ENCODE data around the gene ROBO3.

The ROBO3 gene

DNA sequence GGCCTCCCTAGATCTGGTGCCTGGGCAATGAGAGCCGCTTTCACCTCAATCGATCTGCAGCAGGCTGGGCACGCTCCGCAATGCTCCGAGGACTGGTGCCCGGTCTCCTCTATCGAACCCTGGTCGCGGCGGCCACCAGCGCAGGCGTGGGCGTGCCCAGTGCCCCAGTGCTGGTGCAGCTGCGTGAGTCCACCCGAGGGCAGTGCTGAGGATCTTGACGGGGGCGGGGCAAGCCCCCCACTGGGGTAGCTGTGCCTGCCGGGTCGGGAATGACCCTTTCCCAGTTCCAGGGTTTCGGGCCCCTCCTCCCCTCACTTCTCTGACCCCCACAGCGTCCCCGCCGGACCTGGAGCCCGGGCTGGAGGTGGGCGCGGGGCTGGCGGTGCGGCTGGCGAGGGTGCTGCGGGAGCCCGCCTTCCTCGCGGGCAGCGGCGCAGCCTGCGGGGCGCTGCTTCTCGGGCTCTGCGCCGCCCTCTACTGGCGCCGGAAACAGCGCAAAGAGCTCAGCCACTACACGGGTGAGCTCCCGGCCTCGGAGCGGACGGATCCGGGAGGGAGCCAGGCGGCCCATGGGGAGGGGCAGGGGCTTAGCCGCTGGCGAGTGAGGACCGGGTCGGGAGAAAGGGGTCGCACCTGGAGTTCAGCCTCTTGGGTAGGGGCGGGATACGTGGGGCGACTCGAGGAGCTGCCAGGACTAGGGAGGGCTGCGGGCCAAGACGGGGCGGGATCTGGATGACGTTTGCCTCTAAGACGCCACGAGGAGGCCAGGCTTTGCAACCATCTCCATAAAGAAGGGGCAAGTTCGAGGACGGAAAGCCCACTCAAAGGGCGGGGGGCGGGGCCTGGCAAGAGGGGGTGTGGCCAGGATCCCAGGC is 10.9 kb downstream of the ROBO3 start:
- peak; percentile 77 for DNase-seq (ENCODE audit: low read depth)

DNA sequence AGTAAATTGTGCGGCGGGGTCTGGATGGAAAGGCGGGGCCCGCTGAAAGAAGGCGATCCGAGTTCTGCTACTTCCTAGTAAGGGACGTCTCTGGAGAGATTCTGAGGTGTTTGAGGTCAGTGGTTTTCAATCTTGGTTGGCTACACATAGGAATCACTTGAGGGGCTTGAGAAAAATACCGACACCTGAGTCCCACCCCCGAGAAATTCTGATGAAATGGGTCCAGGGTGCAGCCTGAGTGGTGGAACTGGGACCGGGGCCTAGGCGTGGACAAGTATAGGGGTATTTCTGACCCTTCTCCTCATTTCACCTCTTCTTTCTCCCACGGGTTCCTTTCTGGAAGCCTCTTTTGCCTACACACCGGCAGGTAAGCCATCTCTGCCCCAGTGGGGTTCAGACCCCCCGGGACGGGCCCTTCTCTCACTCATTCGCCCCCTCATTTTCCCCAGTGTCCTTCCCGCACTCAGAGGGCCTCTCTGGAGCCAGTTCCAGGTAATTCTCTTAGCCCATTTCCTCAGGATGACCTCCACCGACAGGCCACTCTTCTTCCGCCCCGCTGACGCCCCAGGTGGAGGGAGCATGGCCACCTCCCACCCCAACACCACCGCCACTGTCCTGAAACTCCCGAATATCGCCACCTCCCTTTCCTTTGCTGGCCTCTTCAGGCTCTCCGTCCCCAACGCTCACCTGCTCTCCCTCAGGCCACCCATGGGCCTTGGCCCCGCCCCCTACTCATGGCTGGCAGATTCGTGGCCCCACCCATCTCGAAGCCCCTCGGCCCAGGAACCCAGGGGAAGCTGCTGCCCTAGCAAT is 11.8 kb downstream of the ROBO3 start:
- no peak for DNase-seq (ENCODE audit: low read depth)

DNA sequence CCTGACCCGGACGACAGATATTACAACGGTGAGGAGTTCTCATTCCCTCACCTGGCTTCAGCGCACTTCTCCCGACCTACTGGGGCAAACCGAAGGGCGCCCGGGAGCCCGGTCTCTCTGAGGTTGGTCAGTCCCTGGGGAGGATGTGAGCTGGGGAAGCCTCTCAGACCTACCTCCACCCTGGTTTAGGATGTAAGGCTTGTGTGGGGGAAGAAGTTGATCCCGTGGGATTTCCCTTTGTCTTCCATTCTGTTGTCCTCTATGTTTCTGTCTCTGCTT is 12.3 kb downstream of the ROBO3 start:
- no peak for DNase-seq (ENCODE audit: low read depth)

DNA sequence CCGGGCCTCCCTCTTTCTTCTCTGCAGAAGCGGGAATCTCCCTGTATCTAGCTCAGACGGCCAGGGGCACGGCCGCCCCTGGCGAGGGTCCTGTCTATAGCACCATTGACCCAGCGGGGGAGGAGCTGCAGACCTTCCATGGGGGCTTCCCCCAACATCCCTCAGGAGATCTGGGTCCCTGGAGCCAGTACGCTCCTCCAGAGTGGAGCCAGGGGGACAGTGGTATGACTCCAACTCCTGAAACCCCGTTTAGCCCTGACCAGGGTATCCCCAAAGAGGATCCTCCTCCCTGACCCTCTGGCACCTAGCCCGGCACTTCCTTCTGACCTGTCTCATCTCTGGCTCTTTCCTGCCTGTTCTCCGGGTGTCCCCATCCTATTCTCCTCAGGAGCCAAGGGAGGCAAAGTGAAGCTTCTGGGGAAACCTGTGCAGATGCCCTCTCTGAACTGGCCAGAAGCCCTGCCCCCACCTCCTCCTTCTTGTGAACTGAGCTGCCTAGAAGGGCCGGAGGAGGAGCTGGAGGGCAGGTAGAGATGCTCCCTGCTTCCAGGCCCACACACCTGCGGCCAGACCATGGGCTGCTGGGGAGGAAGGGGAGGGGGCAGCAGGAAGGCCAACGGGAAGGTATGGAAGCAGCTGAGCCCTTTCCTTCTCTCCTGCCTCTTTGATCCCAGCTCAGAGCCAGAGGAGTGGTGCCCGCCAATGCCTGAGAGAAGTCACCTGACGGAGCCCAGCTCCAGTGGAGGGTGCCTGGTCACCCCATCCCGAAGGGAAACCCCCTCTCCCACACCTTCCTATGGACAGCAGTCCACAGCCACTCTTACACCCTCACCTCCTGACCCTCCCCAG is 12.9 kb downstream of the ROBO3 start:
- DNase-seq (ENCODE audit: low read depth), result no peak

DNA sequence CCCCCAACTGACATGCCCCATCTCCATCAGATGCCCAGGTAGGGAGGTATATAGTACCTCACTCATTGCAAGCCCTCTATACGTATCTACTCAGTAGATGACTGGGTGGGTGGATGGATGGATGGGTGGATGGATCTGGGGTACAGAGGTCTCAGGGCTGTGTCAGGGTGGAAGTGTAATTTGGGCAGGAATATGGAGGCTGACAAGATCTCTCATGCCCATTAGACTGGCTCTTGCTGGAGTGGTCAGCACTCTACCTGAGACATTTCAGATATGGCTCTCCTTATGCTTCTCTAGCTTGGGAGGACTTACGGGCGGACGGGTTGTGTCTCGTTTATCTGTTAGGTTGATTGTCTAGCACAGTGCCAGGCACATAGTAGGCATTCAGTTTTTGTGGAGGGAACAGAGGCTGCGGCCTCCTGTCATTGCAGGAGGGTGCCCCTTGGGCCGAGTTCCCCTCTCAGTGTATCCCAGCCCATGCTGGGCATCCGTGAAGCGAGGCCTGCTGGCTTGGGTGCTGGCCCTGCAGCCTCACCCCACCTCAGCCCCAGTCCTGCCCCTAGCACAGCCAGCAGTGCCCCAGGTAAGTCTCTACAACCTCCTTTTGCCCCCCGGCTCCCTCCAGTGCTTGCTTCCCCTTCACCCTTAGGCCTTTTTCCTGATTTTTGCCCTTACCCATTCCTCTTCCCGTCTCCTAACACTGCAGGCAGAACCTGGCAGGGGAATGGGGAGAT is 13.7 kb downstream of the ROBO3 start:
- no peak for DNase-seq (ENCODE audit: low read depth)

DNA sequence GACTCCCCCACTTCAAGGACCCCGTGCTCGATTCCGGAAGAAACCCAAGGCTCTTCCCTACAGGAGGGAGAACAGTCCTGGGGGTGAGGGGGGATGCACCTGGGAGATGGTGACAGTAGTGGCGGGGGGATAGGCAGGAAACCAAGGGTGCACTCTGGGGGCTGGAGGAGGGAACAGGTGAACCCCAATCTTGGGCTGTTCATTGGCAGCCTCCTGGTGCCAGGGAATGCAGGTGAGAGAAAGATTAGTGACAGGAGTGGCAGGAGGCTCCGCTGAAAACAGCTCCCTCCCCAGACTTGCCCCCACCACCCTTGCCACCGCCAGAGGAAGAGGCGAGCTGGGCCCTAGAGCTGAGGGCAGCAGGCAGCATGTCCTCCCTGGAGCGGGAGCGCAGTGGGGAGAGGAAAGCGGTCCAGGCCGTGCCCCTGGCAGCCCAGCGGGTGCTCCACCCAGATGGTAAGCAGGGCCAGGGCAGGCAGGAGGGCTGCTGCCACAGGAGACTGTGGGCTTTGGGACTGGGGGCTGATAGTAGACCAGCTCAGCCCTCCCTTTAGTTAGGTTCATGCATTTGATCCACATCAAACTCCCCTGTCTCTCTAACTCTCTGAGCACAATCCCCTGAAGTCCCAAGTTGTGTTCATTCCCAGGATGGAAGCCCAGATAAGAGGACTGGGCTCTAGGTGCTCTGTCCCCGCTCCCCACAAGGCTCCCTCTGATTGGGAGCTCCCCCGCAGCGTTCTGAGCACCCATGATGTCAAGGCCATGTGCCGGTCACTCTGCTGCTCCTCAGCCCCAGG is 14.5 kb downstream of the ROBO3 start:
- DNase-seq (ENCODE audit: low read depth), result no peak

- DNase-seq (ENCODE audit: low read depth), result no peak
Measured at GRCh38 chr11:124880290-124880611, 15.0 kb downstream of the ROBO3 start.

GRCh38 chr11:124880958-124881357 is 15.7 kb downstream of the ROBO3 start:
- DNase-seq (ENCODE audit: low read depth), result no peak

GRCh38 chr11:124882339-124883071 is 17.3 kb downstream of the ROBO3 start:
- DNase-seq (ENCODE audit: low read depth), result no peak

- DNase-seq (ENCODE audit: low read depth), result no peak
Measured at GRCh38 chr11:124884340-124884739, 19.1 kb downstream of the ROBO3 start.

DNA sequence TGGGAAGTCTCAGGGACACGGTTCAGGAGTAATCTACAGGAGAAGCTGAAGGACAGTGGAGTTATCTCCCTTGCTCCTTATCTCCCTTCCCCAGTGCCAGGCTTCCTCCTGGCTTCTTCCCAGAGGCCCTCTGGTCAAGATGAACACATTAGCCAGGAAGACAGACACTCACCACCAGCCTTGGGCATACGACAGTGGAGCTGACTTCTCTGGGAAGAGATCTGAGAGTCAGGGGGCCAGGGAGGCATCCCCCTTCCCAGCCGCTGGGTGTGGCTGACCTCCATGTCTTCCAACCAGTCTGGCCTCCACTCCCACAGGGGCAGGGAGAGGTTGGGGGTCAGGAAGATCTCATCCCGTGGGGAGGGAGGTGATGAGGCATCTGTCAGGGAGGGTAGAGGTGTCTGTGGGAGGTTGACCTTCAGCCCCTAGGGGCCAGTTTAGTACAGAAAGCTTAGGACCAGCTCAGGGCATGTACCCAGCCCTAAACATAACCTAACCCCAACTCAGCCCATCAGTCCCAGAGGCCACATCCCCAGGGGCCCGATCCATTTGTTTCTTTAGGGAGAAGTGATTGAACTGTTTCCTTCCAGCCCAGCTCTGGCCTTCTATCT is 19.7 kb downstream of the ROBO3 start:
- no peak for DNase-seq (ENCODE audit: low read depth)

DNA sequence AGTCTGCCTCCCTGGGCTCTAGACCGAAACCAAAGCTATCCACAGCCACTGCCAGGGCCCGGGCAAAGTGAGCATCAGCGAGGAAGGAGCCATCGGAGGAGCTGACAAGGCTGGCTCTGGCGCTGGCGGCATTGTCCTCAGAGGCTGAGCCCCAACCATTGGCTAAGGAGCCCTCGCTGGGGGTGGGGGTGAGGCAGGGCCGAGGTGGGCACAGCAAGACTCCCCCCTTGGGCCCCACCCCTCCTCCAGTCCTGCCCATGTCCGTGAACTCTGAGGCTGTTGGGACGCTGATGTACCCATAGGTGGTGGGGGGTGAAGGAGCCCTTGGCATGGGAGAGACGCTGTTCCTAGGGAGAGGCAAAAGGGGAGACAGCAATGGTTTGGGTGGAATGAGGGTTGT is 21.2 kb downstream of the ROBO3 start:
- DNase-seq (ENCODE audit: low read depth), result no peak

DNA sequence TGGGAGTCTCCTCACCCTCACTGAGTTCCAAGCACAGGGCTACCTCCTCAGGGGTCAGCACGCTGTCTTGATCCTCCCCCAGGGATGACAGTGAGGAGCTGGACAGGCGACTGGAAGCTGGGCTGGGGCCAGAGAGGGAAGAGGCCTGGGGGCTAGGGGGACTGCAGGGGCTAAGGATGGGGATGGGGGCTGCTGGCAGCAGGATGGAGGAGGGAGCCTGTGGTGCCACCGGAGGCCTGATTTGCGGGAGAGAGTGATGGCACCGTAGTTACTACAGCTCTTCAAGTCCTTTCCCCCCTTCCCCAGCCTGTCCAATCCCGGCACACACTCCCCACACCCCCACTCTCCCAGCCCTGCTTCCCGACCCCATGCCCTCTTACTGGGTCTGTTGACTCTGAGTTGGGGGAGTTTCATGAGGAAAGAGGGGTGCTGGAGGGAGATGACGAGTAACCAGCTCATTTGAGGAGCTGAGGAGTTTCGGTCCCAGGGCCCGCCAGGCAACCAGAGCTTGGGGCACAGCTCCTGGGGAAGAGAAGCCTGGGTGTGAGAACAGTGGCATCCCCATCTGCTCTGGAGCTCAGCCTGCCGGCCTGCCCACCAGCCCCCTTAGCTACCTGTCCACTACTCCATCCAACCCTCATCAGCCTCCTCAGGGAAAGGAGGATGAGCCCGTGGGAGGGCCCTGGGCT is 21.9 kb downstream of the ROBO3 start:
- DNase-seq (ENCODE audit: low read depth), result no peak

DNA sequence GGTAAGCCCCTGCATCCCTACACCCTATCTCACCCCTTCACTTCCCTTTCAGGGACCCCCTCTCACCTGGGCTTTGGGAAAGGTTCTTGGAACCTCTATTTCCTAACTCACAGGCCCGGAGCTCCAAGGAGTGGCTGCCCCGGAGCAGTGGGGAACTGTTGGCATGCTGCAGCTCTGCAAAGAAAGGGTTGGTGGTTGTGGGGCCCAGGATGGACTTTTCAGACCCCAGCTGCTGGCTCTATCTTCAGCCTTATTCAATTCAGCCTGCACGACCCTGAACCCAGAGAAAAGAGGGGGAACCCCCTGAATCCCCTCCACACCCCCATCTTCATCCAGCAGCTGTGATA is 22.4 kb downstream of the ROBO3 start:
- DNase-seq (ENCODE audit: low read depth), result no peak

- no peak for DNase-seq (ENCODE audit: low read depth)
Measured at GRCh38 chr11:124889191-124890091, 24.2 kb downstream of the ROBO3 start.

GRCh38 chr11:124890151-124890550 is 24.9 kb downstream of the ROBO3 start:
- DNase-seq (ENCODE audit: low read depth), result no peak

DNA sequence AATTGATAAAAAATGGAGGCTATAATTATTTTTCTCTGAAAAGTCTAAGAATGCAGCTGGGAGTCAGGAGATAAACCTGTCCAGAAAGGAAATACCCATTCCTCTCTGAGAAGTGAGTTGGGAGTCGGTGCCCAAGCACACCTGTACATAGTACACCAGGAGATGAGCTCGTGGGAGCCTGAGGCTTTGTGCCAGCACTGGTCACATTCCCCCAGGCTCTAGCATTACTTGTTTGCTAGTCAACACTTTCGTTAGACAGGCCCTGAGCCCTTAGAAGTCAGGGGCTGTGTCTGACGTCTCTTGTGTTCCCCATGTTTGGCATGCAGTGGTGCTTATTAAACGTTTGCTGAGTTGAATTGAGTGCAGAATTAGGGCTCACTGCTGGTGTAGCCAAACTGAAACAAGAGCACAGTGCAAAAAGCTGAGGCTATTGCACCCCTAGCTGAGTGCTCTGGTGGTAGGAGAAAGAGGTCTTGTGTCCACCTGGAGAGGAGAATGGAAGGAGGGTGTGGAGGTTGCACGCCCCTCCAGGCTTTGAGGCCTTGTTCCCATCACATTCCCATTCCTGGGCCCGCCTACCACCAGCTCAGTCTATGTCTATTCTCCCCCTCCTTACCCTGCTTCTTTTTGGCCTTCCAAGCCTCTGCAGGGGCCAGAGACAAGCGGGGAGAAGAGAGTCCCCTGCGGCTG is 25.6 kb downstream of the ROBO3 start:
- no peak for DNase-seq (ENCODE audit: low read depth)

GRCh38 chr11:124891373-124891861 is 26.2 kb downstream of the ROBO3 start:
- no peak for DNase-seq (ENCODE audit: low read depth)
